ENCODE measurements around the gene SLC35A5.

GRCh38 chr3:112593258-112593657 lies 31.4 kb downstream of the SLC35A5 start:
- TF ChIP-seq, protein P1, sequence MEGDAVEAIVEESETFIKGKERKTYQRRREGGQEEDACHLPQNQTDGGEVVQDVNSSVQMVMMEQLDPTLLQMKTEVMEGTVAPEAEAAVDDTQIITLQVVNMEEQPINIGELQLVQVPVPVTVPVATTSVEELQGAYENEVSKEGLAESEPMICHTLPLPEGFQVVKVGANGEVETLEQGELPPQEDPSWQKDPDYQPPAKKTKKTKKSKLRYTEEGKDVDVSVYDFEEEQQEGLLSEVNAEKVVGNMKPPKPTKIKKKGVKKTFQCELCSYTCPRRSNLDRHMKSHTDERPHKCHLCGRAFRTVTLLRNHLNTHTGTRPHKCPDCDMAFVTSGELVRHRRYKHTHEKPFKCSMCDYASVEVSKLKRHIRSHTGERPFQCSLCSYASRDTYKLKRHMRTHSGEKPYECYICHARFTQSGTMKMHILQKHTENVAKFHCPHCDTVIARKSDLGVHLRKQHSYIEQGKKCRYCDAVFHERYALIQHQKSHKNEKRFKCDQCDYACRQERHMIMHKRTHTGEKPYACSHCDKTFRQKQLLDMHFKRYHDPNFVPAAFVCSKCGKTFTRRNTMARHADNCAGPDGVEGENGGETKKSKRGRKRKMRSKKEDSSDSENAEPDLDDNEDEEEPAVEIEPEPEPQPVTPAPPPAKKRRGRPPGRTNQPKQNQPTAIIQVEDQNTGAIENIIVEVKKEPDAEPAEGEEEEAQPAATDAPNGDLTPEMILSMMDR (IDR thresholded peaks at IDR 0.05): no peak
- TF ChIP-seq POLR2A (IDR thresholded peaks at IDR 0.05): no peak
